CD8-positive, alpha-beta memory T cell (primary cell): ENCODE results near the gene ACCSL. TPM values are rescaled to one million over a fixed set of nuclear protein-coding genes. Genes with fewer than 3 reads are reported as not detected.

ENCODE experiments used
- CTCF ChIA-PET: fragments of 350-600 bp; sonication (Branson Sonifier 250); formaldehyde crosslinking; loops from one replicate; lab custom pipeline; 2021; ENCODE audit warnings: antibody characterized with exemption; lab: Charles Lee
- POLR2A ChIA-PET: fragments of 350-600 bp; sonication (Branson Sonifier 250); formaldehyde crosslinking; loops from one replicate; lab custom pipeline; 2021; ENCODE audit warnings: antibody characterized with exemption; lab: Charles Lee
- DNase-seq, 5 donors: peaks; one replicate each; pipeline versions ENCODE4 v3.0.0 to v3.0.0-alpha.2; 2020 to 2022; ENCODE audit warnings: mixed read lengths in 1 of 5
- H3K27ac ChIP-seq: one replicate; pipeline ENCODE4 v1.7.0; 2013; ENCODE audit warnings: low read depth, mild to moderate bottlenecking, low read length, moderate library complexity
- H3K27me3 ChIP-seq: 2 replicates; pipeline ENCODE4 v1.7.0; 2013; ENCODE audit warnings: low read length, mild to moderate bottlenecking; ENCODE audit not compliant: insufficient read depth, poor library complexity, severe bottlenecking
- H3K36me3 ChIP-seq: 2 replicates; pipeline ENCODE4 v1.7.0; 2013; ENCODE audit warnings: mild to moderate bottlenecking, low read length, moderate library complexity; ENCODE audit not compliant: insufficient read depth
- H3K4me1 ChIP-seq: 2 replicates; pipeline ENCODE4 v1.7.0; 2013; ENCODE audit warnings: mild to moderate bottlenecking, low read length, moderate library complexity; ENCODE audit not compliant: insufficient read depth
- H3K4me3 ChIP-seq: 2 replicates; pipeline ENCODE4 v1.7.0; 2013; ENCODE audit warnings: mild to moderate bottlenecking, low read length
- H3K9me3 ChIP-seq: 2 replicates; pipeline ENCODE4 v1.7.0; 2013; ENCODE audit warnings: mild to moderate bottlenecking, low read length
- H3K27ac Mint-ChIP-seq, 8 donors: one replicate each; pipeline ENCODE4 v1.8.0; 2020 to 2021; ENCODE audit warnings: mixed read lengths in 8 of 8, mild to moderate bottlenecking in 6 of 8, inconsistent platforms in 3 of 8, moderate library complexity in 3 of 8
- H3K27me3 Mint-ChIP-seq, 2 donors: one replicate each; pipeline ENCODE4 v1.8.0; 2020 to 2021; ENCODE audit warnings: mixed read lengths in 2 of 2, mild to moderate bottlenecking in 1 of 2, moderate library complexity in 1 of 2
- H3K36me3 Mint-ChIP-seq, 3 donors: one replicate each; pipeline ENCODE4 v1.8.0; 2020 to 2021; ENCODE audit warnings: mixed read lengths in 3 of 3, inconsistent platforms in 1 of 3, mild to moderate bottlenecking in 1 of 3
- H3K4me1 Mint-ChIP-seq, 3 donors: one replicate each; pipeline ENCODE4 v1.8.0; 2020 to 2021; ENCODE audit warnings: mixed read lengths in 3 of 3, inconsistent platforms in 1 of 3, mild to moderate bottlenecking in 1 of 3
- H3K4me3 Mint-ChIP-seq, 7 donors: one replicate each; pipeline ENCODE4 v1.8.0; 2020 to 2021; ENCODE audit warnings: mixed read lengths in 7 of 7, mild to moderate bottlenecking in 6 of 7, moderate library complexity in 4 of 7, inconsistent platforms in 2 of 7
- H3K9me3 Mint-ChIP-seq, 5 donors: one replicate each; pipeline ENCODE4 v1.8.0; 2020 to 2022; ENCODE audit warnings: mixed read lengths in 5 of 5, mild to moderate bottlenecking in 3 of 5, moderate library complexity in 2 of 5, inconsistent platforms in 1 of 5
- polyA plus RNA-seq: library from polyadenylated mRNA; unstranded; fragments of 300-500 nt; fragmentation: Illumina TruSeq; gene quantifications from one replicate; pipeline ENCODE4 v1.2.3, GENCODE V29; 2021
- total RNA-seq, 2 experiments: library from RNA; stranded (reverse); gene quantifications; one replicate each; pipeline ENCODE4 v1.2.3, GENCODE V29; 2021

The ACCSL gene
- total and polyA plus RNA-seq, 3 experiments from 2014 or later, result not detected

GRCh38 chr11:44082645-44083044 lies 34.9 kb downstream of the ACCSL start:
- ChIA-PET CTCF (interaction anchor here (2.1 kb wide), 1 partner anchor 12 kb away, joined by 14 read pairs; the partner anchor contains the start of gene EXT2), POLR2A (no interaction called here)
- peaks cover 0 to 10% (median 4%) of the 10 kb centered on the region in 5 donors for H3K9me3 Mint-ChIP-seq
- Histone ChIP-seq H3K4me1 (no peaks in the 10 kb centered on the region), H3K9me3 (peaks cover 4% of the 10 kb centered on the region), H3K27me3 (no peaks in the 10 kb centered on the region), H3K4me3 (no peak overlapping the region), H3K36me3 (no peaks in the 10 kb centered on the region), H3K27ac (no peak overlapping the region)
- H3K36me3 Mint-ChIP-seq, result peaks cover 7 to 28% (median 18%) of the 10 kb centered on the region in 3 donors
- no peak for DNase-seq
- H3K4me3 Mint-ChIP-seq, result no peak overlapping the region
- peaks cover 0 to 1% of the 10 kb centered on the region in 2 donors for H3K27me3 Mint-ChIP-seq
- H3K4me1 Mint-ChIP-seq, result no peaks in the 10 kb centered on the region
- no peak overlapping the region for H3K27ac Mint-ChIP-seq

- H3K27me3 Mint-ChIP-seq, result peaks cover 0 to 1% of the 10 kb centered on the region in 2 donors
- no peaks in the 10 kb centered on the region for H3K4me1 Mint-ChIP-seq
- no peaks in the 10 kb centered on the region for H3K36me3 ChIP-seq
- no peaks in the 10 kb centered on the region for H3K4me1 ChIP-seq
- peaks cover 7 to 28% (median 18%) of the 10 kb centered on the region in 3 donors for H3K36me3 Mint-ChIP-seq
- H3K9me3 ChIP-seq, result peaks cover 4% of the 10 kb centered on the region
- H3K4me3 ChIP-seq, result no peak overlapping the region
- no peak overlapping the region for H3K27ac ChIP-seq
- CTCF ChIA-PET, result interaction anchor here (2.1 kb wide), 1 partner anchor 11 kb away, joined by 14 read pairs; the partner anchor contains the start of gene EXT2
- H3K27ac Mint-ChIP-seq, result no peak overlapping the region
- no peaks in the 10 kb centered on the region for H3K27me3 ChIP-seq
- POLR2A ChIA-PET, result interaction anchor here (0.6 kb wide), 1 partner anchor 10 kb away, joined by 3 read pairs; no protein-coding TSS in a partner anchor
- H3K9me3 Mint-ChIP-seq, result peaks cover 0 to 10% (median 4%) of the 10 kb centered on the region in 5 donors
- DNase-seq, result no peak
- H3K4me3 Mint-ChIP-seq, result no peak overlapping the region
Measured at GRCh38 chr11:44083433-44083832, 35.7 kb downstream of the ACCSL start.

GRCh38 chr11:44083906-44084305 lies 36.1 kb downstream of the ACCSL start:
- no peak overlapping the region for H3K27ac Mint-ChIP-seq
- peaks cover 0 to 10% (median 4%) of the 10 kb centered on the region in 5 donors for H3K9me3 Mint-ChIP-seq
- peaks cover 4 to 25% (median 18%) of the 10 kb centered on the region in 3 donors for H3K36me3 Mint-ChIP-seq
- H3K27me3 ChIP-seq, result no peaks in the 10 kb centered on the region
- H3K27ac ChIP-seq, result no peak overlapping the region
- POLR2A ChIA-PET, result interaction anchor here (0.6 kb wide), 1 partner anchor 11 kb away, joined by 3 read pairs; no protein-coding TSS in a partner anchor
- H3K4me1 Mint-ChIP-seq, result no peaks in the 10 kb centered on the region
- H3K27me3 Mint-ChIP-seq, result peaks cover 0 to under 1% of the 10 kb centered on the region in 2 donors
- peaks cover 4% of the 10 kb centered on the region for H3K9me3 ChIP-seq
- CTCF ChIA-PET, result interaction anchor here (2.1 kb wide), 1 partner anchor 11 kb away, joined by 14 read pairs; the partner anchor contains the start of gene EXT2
- no peak overlapping the region for H3K4me3 ChIP-seq
- no peaks in the 10 kb centered on the region for H3K36me3 ChIP-seq
- H3K4me1 ChIP-seq, result no peaks in the 10 kb centered on the region
- no peak for DNase-seq
- H3K4me3 Mint-ChIP-seq, result no peak overlapping the region

- no peaks in the 10 kb centered on the region for H3K4me1 Mint-ChIP-seq
- no peak overlapping the region for H3K4me3 ChIP-seq
- H3K9me3 Mint-ChIP-seq, result peaks cover 0 to 10% (median 4%) of the 10 kb centered on the region in 5 donors
- CTCF ChIA-PET, result interaction anchor here (1.1 to 2.5 kb wide), 2 partner anchors 8 to 10 kb away, joined by 3 to 6 read pairs; partner anchors contain the start of gene EXT2
- no peak for DNase-seq
- H3K27ac Mint-ChIP-seq, result no peak overlapping the region
- H3K4me3 Mint-ChIP-seq, result no peak overlapping the region
- H3K9me3 ChIP-seq, result peaks cover 4% of the 10 kb centered on the region
- peaks cover 8 to 18% (median 18%) of the 10 kb centered on the region in 3 donors for H3K36me3 Mint-ChIP-seq
- POLR2A ChIA-PET, result no interaction called here
- no peaks in the 10 kb centered on the region for H3K36me3 ChIP-seq
- peaks cover 0 to 1% of the 10 kb centered on the region in 2 donors for H3K27me3 Mint-ChIP-seq
- no peaks in the 10 kb centered on the region for H3K4me1 ChIP-seq
- H3K27ac ChIP-seq, result no peak overlapping the region
- no peaks in the 10 kb centered on the region for H3K27me3 ChIP-seq
Measured at GRCh38 chr11:44085330-44085729, 37.5 kb downstream of the ACCSL start.

GRCh38 chr11:44088377-44088776 lies 40.6 kb downstream of the ACCSL start:
- Histone ChIP-seq H3K27me3 (no peaks in the 10 kb centered on the region), H3K27ac (no peak overlapping the region), H3K4me3 (no peak overlapping the region), H3K36me3 (no peaks in the 10 kb centered on the region), H3K9me3 (peaks cover 4% of the 10 kb centered on the region), H3K4me1 (no peaks in the 10 kb centered on the region)
- no peak for DNase-seq
- CTCF ChIA-PET, result interaction anchor here (0.8 kb wide), 1 partner anchor 22 kb away, joined by 3 read pairs; the partner anchor contains the start of gene ACCS
- Mint-ChIP-seq H3K27ac (no peak overlapping the region), H3K36me3 (peaks cover 8 to 18% (median 10%) of the 10 kb centered on the region in 3 donors), H3K9me3 (peaks cover 0 to 10% (median 4%) of the 10 kb centered on the region in 5 donors), H3K4me3 (no peak overlapping the region), H3K27me3 (peaks cover 0 to 3% of the 10 kb centered on the region in 2 donors), H3K4me1 (no peaks in the 10 kb centered on the region)
- POLR2A ChIA-PET, result no interaction called here

- no peaks in the 10 kb centered on the region for H3K4me1 Mint-ChIP-seq
- Histone ChIP-seq H3K36me3 (no peaks in the 10 kb centered on the region), H3K9me3 (peaks cover 4% of the 10 kb centered on the region), H3K27ac (no peak overlapping the region), H3K4me3 (no peak overlapping the region), H3K27me3 (no peaks in the 10 kb centered on the region), H3K4me1 (no peaks in the 10 kb centered on the region)
- H3K9me3 Mint-ChIP-seq, result peaks cover 0 to 10% (median 4%) of the 10 kb centered on the region in 5 donors
- ChIA-PET POLR2A (no interaction called here), CTCF (no interaction called here)
- peaks cover 7 to 17% (median 8%) of the 10 kb centered on the region in 3 donors for H3K36me3 Mint-ChIP-seq
- no peak for DNase-seq
- no peak overlapping the region for H3K27ac Mint-ChIP-seq
- no peak overlapping the region for H3K4me3 Mint-ChIP-seq
- peaks cover 0 to 3% of the 10 kb centered on the region in 2 donors for H3K27me3 Mint-ChIP-seq
Measured at GRCh38 chr11:44088871-44089270, 41.1 kb downstream of the ACCSL start.

- peaks cover 6 to 10% (median 6%) of the 10 kb centered on the region in 3 donors for H3K36me3 Mint-ChIP-seq
- ChIA-PET CTCF (interaction anchor here (0.7 kb wide), 1 partner anchor 23 kb away, joined by 3 read pairs; no protein-coding TSS in a partner anchor), POLR2A (interaction anchor here (0.7 kb wide), 1 partner anchor 169 kb away, joined by 7 read pairs; no protein-coding TSS in a partner anchor)
- H3K27me3 Mint-ChIP-seq, result peaks cover 0 to 3% of the 10 kb centered on the region in 2 donors
- DNase-seq, result no peak
- peaks cover 12 to 15% (median 14%) of the 10 kb centered on the region in 3 donors for H3K4me1 Mint-ChIP-seq
- H3K27ac Mint-ChIP-seq, result no peak overlapping the region
- peaks cover 0 to 5% (median 2%) of the 10 kb centered on the region in 5 donors for H3K9me3 Mint-ChIP-seq
- Histone ChIP-seq H3K4me1 (peaks cover 4% of the 10 kb centered on the region), H3K9me3 (peaks cover under 1% of the 10 kb centered on the region), H3K27me3 (no peaks in the 10 kb centered on the region), H3K4me3 (no peak overlapping the region), H3K27ac (no peak overlapping the region), H3K36me3 (no peaks in the 10 kb centered on the region)
- no peak overlapping the region for H3K4me3 Mint-ChIP-seq
Measured at GRCh38 chr11:44090539-44090938, 42.8 kb downstream of the ACCSL start.
